Upper lobe of left lung (tissue), 6 donors: ENCODE data around the gene CDH22. TPM values are rescaled to one million over a fixed set of nuclear protein-coding genes. Genes with fewer than 3 reads are reported as not detected.

ENCODE experiments used
- ATAC-seq, 2 donors: fragments of 200-7000 bp; cut with Tn5 transposase; one replicate each; pipeline ENCODE4 v1.9.1; 2022; ENCODE audit warnings: mild to moderate bottlenecking in 2 of 2, moderate library complexity in 2 of 2; ENCODE audit not compliant: low FRiP score in 2 of 2
- DNase-seq, 2 donors: peaks; one replicate each; pipeline ENCODE4 v3.0.0-alpha.2; 2019 to 2020
- H3K27ac ChIP-seq, 4 donors: fragments of 200-600 bp; sonication (generic); one replicate each; pipeline ENCODE4 v1.5.1; 2016 to 2019
- H3K27me3 ChIP-seq, 4 donors: fragments of 200-600 bp; sonication (generic); one replicate each; pipeline ENCODE4 v1.5.1; 2017 to 2019
- H3K36me3 ChIP-seq, 4 donors: fragments of 200-600 bp; sonication (generic); one replicate each; pipeline ENCODE4 v1.5.1; 2016 to 2019
- H3K4me1 ChIP-seq, 4 donors: fragments of 200-600 bp; sonication (generic); one replicate each; pipeline ENCODE4 v1.5.1; 2018 to 2019
- H3K4me3 ChIP-seq, 4 donors: fragments of 200-600 bp; sonication (generic); one replicate each; pipeline ENCODE4 v1.5.1; 2017 to 2019; ENCODE audit warnings: mild to moderate bottlenecking in 2 of 4, moderate library complexity in 1 of 4
- H3K9me3 ChIP-seq, 4 donors: fragments of 200-600 bp; sonication (generic); one replicate each; pipeline ENCODE4 v1.5.1; 2018 to 2019
- EP300 ChIP-seq, 4 donors: sonication (generic); formaldehyde crosslinking; IDR thresholded peaks; one replicate each; pipeline ENCODE4 v1.5.1; 2017; ENCODE audit warnings: antibody characterized with exemption in 4 of 4, control low read depth in 2 of 4
- POLR2A ChIP-seq, 4 donors: fragments of 450-650 bp; IDR thresholded peaks; one replicate each; pipeline ENCODE4 v1.5.1; 2016 to 2017; ENCODE audit warnings: antibody characterized with exemption in 4 of 4, mild to moderate bottlenecking in 2 of 4
- POLR2AphosphoS5 ChIP-seq, 2 donors: sonication (generic); formaldehyde crosslinking; IDR thresholded peaks; one replicate each; pipeline ENCODE4 v1.5.1; 2017; ENCODE audit warnings: antibody characterized with exemption in 2 of 2
- WGBS, 2 donors: methylation state at CpG; one replicate each; pipeline ENCODE4 v1.1.5; 2017 to 2018; 5-methylcytosine and 5-hydroxymethylcytosine counted together
- total RNA-seq, 6 donors: library from RNA; depleted of rRNA in 4 of 6; stranded (reverse); fragments of >200 nt in 4 of 6; gene quantifications; one replicate each; pipeline versions ENCODE4 v1.1.0 to v1.2.1, GENCODE V29; 2016 to 2021
- TF ChIP-seq, protein P1 (sequence below), 6 experiments: fragments of 450-650 bp in 4 of 6; fragments of 200-600 bp in 2 of 6; sonication (generic) in 2 of 6; IDR thresholded peaks; one replicate each; pipeline ENCODE4 v1.5.1; 2016 to 2019; ENCODE audit warnings: antibody characterized with exemption in 6 of 6
- donor health status: DM: no; HTN: no; CAD: no; lungs with moderate emphysema.
- donor health status: DM: no; HTN: yes; CAD: no; lungs with severe emphysema.

Gene CDH22
- total RNA-seq, 6 donors from 2014 or later: 0.10 to 0.40 (median 0.24) TPM; not detected in 2

DNA sequence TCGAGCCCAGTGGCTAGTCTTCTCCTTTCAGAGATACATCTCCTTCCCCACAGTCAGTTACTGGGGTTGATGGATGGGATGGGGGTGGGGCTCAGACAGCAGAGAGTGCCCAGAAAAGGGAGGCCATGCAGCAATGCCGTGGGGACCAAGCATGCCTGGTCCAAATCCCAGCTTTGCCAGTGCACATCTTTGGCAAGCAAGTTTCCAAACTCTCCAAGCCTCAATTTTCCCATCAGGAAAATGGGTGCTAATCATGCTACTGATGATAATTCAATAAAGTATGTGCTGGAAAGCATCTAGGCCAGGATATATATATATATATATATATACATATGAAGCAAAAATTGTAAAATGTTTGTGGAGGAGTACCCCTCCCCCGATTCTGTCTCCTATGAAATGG lies 111.3 kb downstream of the CDH22 start:
- H3K9me3 ChIP-seq: no peaks in the 10 kb centered on the region
- H3K4me3 ChIP-seq: no peak overlapping the region
- peaks cover 0 to 17% (median 3%) of the 10 kb centered on the region in 4 donors for H3K27me3 ChIP-seq
- no peak for ATAC-seq
- no peak for DNase-seq
- no peak for TF ChIP-seq POLR2A (IDR thresholded peaks at IDR 0.05)
- no peak for TF ChIP-seq POLR2AphosphoS5 (IDR thresholded peaks at IDR 0.05)
- no peak for TF ChIP-seq EP300 (IDR thresholded peaks at IDR 0.05)
- TF ChIP-seq, protein P1, sequence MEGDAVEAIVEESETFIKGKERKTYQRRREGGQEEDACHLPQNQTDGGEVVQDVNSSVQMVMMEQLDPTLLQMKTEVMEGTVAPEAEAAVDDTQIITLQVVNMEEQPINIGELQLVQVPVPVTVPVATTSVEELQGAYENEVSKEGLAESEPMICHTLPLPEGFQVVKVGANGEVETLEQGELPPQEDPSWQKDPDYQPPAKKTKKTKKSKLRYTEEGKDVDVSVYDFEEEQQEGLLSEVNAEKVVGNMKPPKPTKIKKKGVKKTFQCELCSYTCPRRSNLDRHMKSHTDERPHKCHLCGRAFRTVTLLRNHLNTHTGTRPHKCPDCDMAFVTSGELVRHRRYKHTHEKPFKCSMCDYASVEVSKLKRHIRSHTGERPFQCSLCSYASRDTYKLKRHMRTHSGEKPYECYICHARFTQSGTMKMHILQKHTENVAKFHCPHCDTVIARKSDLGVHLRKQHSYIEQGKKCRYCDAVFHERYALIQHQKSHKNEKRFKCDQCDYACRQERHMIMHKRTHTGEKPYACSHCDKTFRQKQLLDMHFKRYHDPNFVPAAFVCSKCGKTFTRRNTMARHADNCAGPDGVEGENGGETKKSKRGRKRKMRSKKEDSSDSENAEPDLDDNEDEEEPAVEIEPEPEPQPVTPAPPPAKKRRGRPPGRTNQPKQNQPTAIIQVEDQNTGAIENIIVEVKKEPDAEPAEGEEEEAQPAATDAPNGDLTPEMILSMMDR (IDR thresholded peaks at IDR 0.05): no peak
- H3K27ac ChIP-seq: no peak overlapping the region
- H3K4me1 ChIP-seq: no peaks in the 10 kb centered on the region
- WGBS, 2 donors: 53 to 59% methylated on average over 3 of the region's 3 CpGs
- no peaks in the 10 kb centered on the region for H3K36me3 ChIP-seq

DNA sequence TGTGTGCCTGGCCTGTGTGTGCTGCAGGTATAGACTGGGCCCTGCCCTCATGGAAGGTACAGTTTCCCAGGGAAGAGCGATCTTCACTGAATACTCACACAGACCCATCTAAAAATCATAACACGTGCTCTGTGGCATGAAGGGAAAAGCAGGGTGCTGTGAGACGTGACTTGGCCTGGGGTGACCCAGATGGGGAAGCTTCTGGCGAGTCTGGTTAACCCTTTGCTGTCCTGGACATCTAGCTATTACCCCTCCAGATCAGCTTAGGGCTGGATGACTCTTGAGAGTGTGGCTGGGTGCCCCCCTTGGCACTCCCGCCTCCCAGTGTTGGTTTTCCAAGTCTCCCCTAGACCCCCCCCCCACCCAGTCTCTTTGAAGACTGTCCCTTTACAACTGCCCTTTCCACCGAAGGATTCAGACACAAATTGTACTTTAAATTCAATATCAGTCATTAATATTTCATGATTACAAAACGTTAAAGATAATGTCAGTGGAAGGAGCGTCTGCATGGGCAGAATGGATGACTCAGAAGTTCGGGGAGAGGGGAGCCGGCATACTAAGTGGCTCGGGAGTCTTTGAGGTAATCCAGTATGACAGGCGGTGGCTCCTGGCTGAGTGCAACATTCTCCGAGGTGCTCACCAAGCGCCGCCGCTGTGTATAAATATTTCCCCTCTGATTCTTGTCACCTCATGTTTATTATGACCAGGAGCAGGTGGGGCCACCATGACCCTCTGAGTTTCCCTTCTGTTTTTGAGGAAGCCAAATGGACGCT lies 112.8 kb downstream of the CDH22 start:
- TF ChIP-seq POLR2AphosphoS5 (IDR thresholded peaks at IDR 0.05) (no peak), EP300 (IDR thresholded peaks at IDR 0.05) (no peak), POLR2A (IDR thresholded peaks at IDR 0.05) (no peak)
- TF ChIP-seq, protein P1 (IDR thresholded peaks at IDR 0.05): no peak
- H3K36me3 ChIP-seq: no peaks in the 10 kb centered on the region
- no peak for ATAC-seq
- no peak overlapping the region for H3K27ac ChIP-seq
- WGBS, 2 donors: 37 to 40% methylated on average over 13 to 17 of the region's 17 CpGs
- H3K27me3 ChIP-seq: peaks cover 0 to 5% (median 0%) of the 10 kb centered on the region in 4 donors
- no peaks in the 10 kb centered on the region for H3K9me3 ChIP-seq
- no peak overlapping the region for H3K4me3 ChIP-seq
- H3K4me1 ChIP-seq: no peaks in the 10 kb centered on the region
- DNase-seq: no peak

DNA sequence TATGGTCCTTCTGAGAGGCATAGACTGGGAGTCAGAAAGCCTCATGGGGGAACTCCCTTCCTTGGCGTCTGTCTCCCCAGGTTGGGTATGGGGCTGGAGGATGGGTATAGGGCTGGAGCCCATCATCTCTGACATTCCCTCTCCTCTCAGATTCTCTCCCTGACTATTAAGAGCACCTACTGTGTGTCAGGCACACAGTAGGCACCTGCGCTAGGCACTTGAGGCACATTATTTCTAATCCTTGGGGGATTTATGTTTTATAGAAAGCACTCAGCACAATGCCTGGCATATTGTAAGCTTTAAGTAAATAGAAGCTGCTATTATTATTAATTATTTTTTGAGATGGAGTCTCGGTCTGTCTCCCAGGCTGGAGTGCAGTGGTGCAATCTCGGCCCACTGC lies 113.9 kb downstream of the CDH22 start:
- no peaks in the 10 kb centered on the region for H3K4me1 ChIP-seq
- H3K27me3 ChIP-seq: peaks cover 0 to 4% (median 0%) of the 10 kb centered on the region in 4 donors
- H3K9me3 ChIP-seq: no peaks in the 10 kb centered on the region
- DNase-seq: no peak
- TF ChIP-seq, protein P1 (IDR thresholded peaks at IDR 0.05): no peak
- no peak for TF ChIP-seq POLR2AphosphoS5 (IDR thresholded peaks at IDR 0.05)
- no peak for TF ChIP-seq POLR2A (IDR thresholded peaks at IDR 0.05)
- TF ChIP-seq EP300 (IDR thresholded peaks at IDR 0.05): no peak
- H3K27ac ChIP-seq: no peak overlapping the region
- no peak for ATAC-seq
- H3K4me3 ChIP-seq: no peak overlapping the region
- no peaks in the 10 kb centered on the region for H3K36me3 ChIP-seq
- 84 to 85% methylated on average over 4 of the region's 4 CpGs for WGBS, 2 donors

DNA sequence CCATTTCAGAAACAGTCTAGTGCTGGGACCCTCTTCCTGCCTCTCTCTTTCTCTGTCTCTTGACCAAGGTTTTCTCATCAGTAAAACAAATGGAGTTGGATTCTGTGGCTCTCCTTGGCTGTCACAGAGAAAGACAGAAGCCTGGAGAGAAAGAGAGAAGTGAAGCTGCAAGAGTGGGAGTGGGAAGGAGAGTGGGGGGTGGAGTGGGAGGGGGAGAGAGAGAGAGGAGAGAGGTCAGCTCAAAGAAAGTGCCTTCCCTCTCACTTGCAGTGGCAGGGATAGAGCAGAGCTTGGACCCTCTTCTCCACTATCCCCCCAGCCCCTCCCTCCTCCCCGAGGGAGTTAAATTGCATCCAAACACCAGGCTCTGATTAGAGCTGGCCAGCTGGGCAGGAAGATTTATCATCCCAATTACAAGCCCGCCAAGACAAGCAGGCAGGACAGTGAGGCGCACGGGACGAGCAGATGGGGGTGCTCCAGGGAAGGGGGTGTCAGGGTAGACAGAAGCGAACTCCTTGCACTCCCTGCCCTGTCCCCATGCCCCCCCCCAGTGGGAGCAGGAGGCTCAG lies 115.8 kb downstream of the CDH22 start:
- Histone ChIP-seq H3K4me3 (no peak overlapping the region), H3K36me3 (no peaks in the 10 kb centered on the region), H3K9me3 (no peaks in the 10 kb centered on the region), H3K27ac (no peak overlapping the region), H3K27me3 (no peaks in the 10 kb centered on the region), H3K4me1 (no peaks in the 10 kb centered on the region)
- TF ChIP-seq POLR2AphosphoS5 (IDR thresholded peaks at IDR 0.05): no peak
- TF ChIP-seq, protein P1 (IDR thresholded peaks at IDR 0.05): no peak
- no peak for TF ChIP-seq POLR2A (IDR thresholded peaks at IDR 0.05)
- TF ChIP-seq EP300 (IDR thresholded peaks at IDR 0.05): no peak
- WGBS, 2 donors: 19 to 22% methylated on average over 5 to 6 of the region's 6 CpGs
- DNase-seq (no peak), ATAC-seq (no peak)
